Neural progenitor cell (in vitro differentiated cells): ENCODE measurements around the gene CFAP61. TPM values are rescaled to one million over a fixed set of nuclear protein-coding genes. Genes with fewer than 3 reads are reported as not detected.

Experiments
- DNase-seq: peaks from one replicate; pipeline ENCODE4 v3.0.0-alpha.2; 2016; ENCODE audit warnings: low spot score
- H2AFZ ChIP-seq: fragments of 200-600 bp; sonication (generic); replicated peaks from 2 replicates; pipeline ENCODE4 v1.6.1; 2016; ENCODE audit warnings: antibody characterized with exemption
- H3F3A ChIP-seq: fragments of 200-600 bp; sonication (generic); 2 replicates; pipeline ENCODE4 v1.6.1; 2016; ENCODE audit warnings: antibody characterized with exemption, low read depth
- H3K27ac ChIP-seq: fragments of 200-600 bp; sonication (generic); 2 replicates; pipeline ENCODE4 v1.5.1; 2016; ENCODE audit warnings: mild to moderate bottlenecking
- H3K27me3 ChIP-seq: fragments of 200-600 bp; sonication (generic); 2 replicates; pipeline ENCODE4 v1.6.1; 2016; ENCODE audit warnings: mild to moderate bottlenecking, moderate library complexity
- H3K36me3 ChIP-seq: fragments of 200-600 bp; sonication (generic); 2 replicates; pipeline ENCODE4 v1.5.1; 2016
- H3K4me1 ChIP-seq: fragments of 200-600 bp; sonication (generic); 2 replicates; pipeline ENCODE4 v1.6.1; 2016; ENCODE audit warnings: mixed run types
- H3K4me2 ChIP-seq: fragments of 200-600 bp; sonication (generic); 2 replicates; pipeline ENCODE4 v1.6.1; 2016
- H3K4me3 ChIP-seq: fragments of 200-600 bp; sonication (generic); 2 replicates; pipeline ENCODE4 v1.5.1; 2016
- H3K79me2 ChIP-seq: fragments of 200-600 bp; sonication (generic); 2 replicates; pipeline ENCODE4 v1.6.1; 2016; ENCODE audit warnings: low read depth
- H3K9ac ChIP-seq: fragments of 200-600 bp; sonication (generic); 2 replicates; pipeline ENCODE4 v1.6.1; 2016
- H3K9me3 ChIP-seq: fragments of 200-600 bp; sonication (generic); 2 replicates; pipeline ENCODE4 v1.5.1; 2016; ENCODE audit warnings: low read depth
- H4K20me1 ChIP-seq: fragments of 200-600 bp; sonication (generic); 2 replicates; pipeline ENCODE4 v1.6.1; 2016; ENCODE audit warnings: low read depth
- H3K27ac Mint-ChIP-seq: 3 replicates; pipeline ENCODE4 v1.8.0; 2021; ENCODE audit warnings: mixed read lengths
- H3K27me3 Mint-ChIP-seq: 2 replicates; pipeline ENCODE4 v1.8.0; 2022; ENCODE audit warnings: low read depth, mild to moderate bottlenecking, inconsistent platforms, moderate library complexity, mixed read lengths; ENCODE audit not compliant: insufficient read depth
- H3K36me3 Mint-ChIP-seq: 3 replicates; pipeline ENCODE4 v1.8.0; 2021; ENCODE audit warnings: mixed read lengths
- H3K4me1 Mint-ChIP-seq: 3 replicates; pipeline ENCODE4 v1.8.0; 2021; ENCODE audit warnings: mixed read lengths
- H3K4me3 Mint-ChIP-seq: 3 replicates; pipeline ENCODE4 v1.8.0; 2021; ENCODE audit warnings: mild to moderate bottlenecking, moderate library complexity, mixed read lengths
- H3K9me3 Mint-ChIP-seq: 3 replicates; pipeline ENCODE4 v1.8.0; 2020; ENCODE audit warnings: mixed read lengths
- CTCF ChIP-seq: fragments of 200-600 bp; sonication (generic); IDR thresholded peaks from 2 replicates; pipeline ENCODE4 v1.5.1; 2017; ENCODE audit warnings: antibody characterized with exemption, mild to moderate bottlenecking
- EZH2 ChIP-seq: fragments of 200-600 bp; sonication (generic); IDR thresholded peaks from 2 replicates; pipeline ENCODE4 v1.6.1; 2017; ENCODE audit warnings: antibody characterized with exemption, mild to moderate bottlenecking, moderate library complexity
- EZH2phosphoT487 ChIP-seq: fragments of 200-600 bp; sonication (generic); IDR thresholded peaks from 2 replicates; pipeline ENCODE4 v1.6.1; 2017; ENCODE audit warnings: antibody characterized with exemption
- total RNA-seq: library from RNA; depleted of rRNA; stranded (reverse); fragments of >200 nt; gene quantifications from 2 replicates; pipeline ENCODE4 v1.2.3, GENCODE V29; 2015; ENCODE audit warnings: low replicate concordance

Gene CFAP61
- total RNA-seq, 1 donor from 2014 or later: not detected

DNA sequence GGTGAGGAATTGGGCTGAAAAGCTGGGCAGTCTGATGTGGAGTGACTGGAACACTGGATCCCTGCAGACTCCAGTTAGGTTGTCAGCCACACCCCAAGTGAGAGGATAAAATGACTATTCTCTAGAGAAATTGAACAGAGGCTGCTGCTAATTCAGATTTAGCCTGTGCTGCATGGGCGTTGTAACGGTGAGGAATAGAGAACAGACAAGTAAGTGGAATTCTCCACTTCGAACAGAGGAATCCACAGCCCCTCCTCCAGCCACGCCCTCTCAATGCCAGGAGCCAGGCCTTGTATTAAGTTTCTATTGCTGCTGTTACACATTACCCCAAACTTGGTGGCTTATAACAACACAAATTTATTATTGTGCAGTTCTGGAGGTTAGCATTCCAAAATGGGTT, 109.3 kb downstream of the CFAP61 start:
- no peaks in the 10 kb centered on the region for H3F3A ChIP-seq
- Mint-ChIP-seq H3K27me3 (peaks cover 2% of the 10 kb centered on the region), H3K27ac (no peak overlapping the region), H3K9me3 (peaks cover 3% of the 10 kb centered on the region), H3K36me3 (no peaks in the 10 kb centered on the region), H3K4me3 (no peak overlapping the region), H3K4me1 (no peaks in the 10 kb centered on the region)
- H3K4me3 ChIP-seq: no peak overlapping the region
- TF ChIP-seq EZH2phosphoT487: no peak
- no peak for TF ChIP-seq CTCF
- TF ChIP-seq EZH2: no peak
- no peaks in the 10 kb centered on the region for H3K79me2 ChIP-seq
- DNase-seq: no peak
- no peaks in the 10 kb centered on the region for H3K36me3 ChIP-seq
- no peak overlapping the region for H3K27ac ChIP-seq
- no peaks in the 10 kb centered on the region for H4K20me1 ChIP-seq
- no peak overlapping the region for H2AFZ ChIP-seq
- no peak overlapping the region for H3K4me2 ChIP-seq
- no peaks in the 10 kb centered on the region for H3K27me3 ChIP-seq
- peaks cover 6% of the 10 kb centered on the region for H3K9me3 ChIP-seq
- no peaks in the 10 kb centered on the region for H3K4me1 ChIP-seq
- H3K9ac ChIP-seq: no peak overlapping the region

- H3K4me1 Mint-ChIP-seq: no peaks in the 10 kb centered on the region
- no peaks in the 10 kb centered on the region for H3K36me3 Mint-ChIP-seq
- no peak overlapping the region for H3K27ac ChIP-seq
- no peaks in the 10 kb centered on the region for H3K4me1 ChIP-seq
- DNase-seq: no peak
- no peak overlapping the region for H3K4me2 ChIP-seq
- H3K9ac ChIP-seq: no peak overlapping the region
- no peaks in the 10 kb centered on the region for H3K79me2 ChIP-seq
- no peaks in the 10 kb centered on the region for H3K9me3 ChIP-seq
- H3K27ac Mint-ChIP-seq: no peak overlapping the region
- no peaks in the 10 kb centered on the region for H3F3A ChIP-seq
- no peaks in the 10 kb centered on the region for H4K20me1 ChIP-seq
- H3K9me3 Mint-ChIP-seq: peaks cover 9% of the 10 kb centered on the region
- H3K4me3 Mint-ChIP-seq: no peak overlapping the region
- H2AFZ ChIP-seq: no peak overlapping the region
- H3K27me3 Mint-ChIP-seq: peaks cover 4% of the 10 kb centered on the region
- H3K36me3 ChIP-seq: no peaks in the 10 kb centered on the region
- H3K4me3 ChIP-seq: no peak overlapping the region
- TF ChIP-seq EZH2phosphoT487 (no peak), EZH2 (no peak), CTCF (no peak)
- H3K27me3 ChIP-seq: no peaks in the 10 kb centered on the region
These were observed 115.4 kb downstream of the CFAP61 start for GRCh38 chr20:20167698-20168097.

- H3K27ac ChIP-seq: no peak overlapping the region
These were observed 120.9 kb downstream of the CFAP61 start for GRCh38 chr20:20173254-20173653.

More at GRCh38 chr20:20173254-20173653, 120.9 kb downstream of the CFAP61 start:
- H3K27me3 ChIP-seq: no peaks in the 10 kb centered on the region
- Mint-ChIP-seq H3K9me3 (peaks cover 14% of the 10 kb centered on the region), H3K36me3 (no peaks in the 10 kb centered on the region), H3K4me1 (no peaks in the 10 kb centered on the region), H3K27me3 (peaks cover 2% of the 10 kb centered on the region), H3K27ac (no peak overlapping the region), H3K4me3 (no peak overlapping the region)
- TF ChIP-seq EZH2 (no peak), CTCF (no peak), EZH2phosphoT487 (no peak)
- no peak overlapping the region for H2AFZ ChIP-seq
- no peak overlapping the region for H3K4me2 ChIP-seq
- no peak overlapping the region for H3K9ac ChIP-seq
- H3K36me3 ChIP-seq: no peaks in the 10 kb centered on the region
- no peaks in the 10 kb centered on the region for H3K9me3 ChIP-seq
- H3K79me2 ChIP-seq: no peaks in the 10 kb centered on the region
- no peak for DNase-seq
- H3F3A ChIP-seq: no peaks in the 10 kb centered on the region
- H3K4me3 ChIP-seq: no peak overlapping the region
- H3K4me1 ChIP-seq: no peaks in the 10 kb centered on the region
- H4K20me1 ChIP-seq: no peaks in the 10 kb centered on the region
